ENCODE results near the gene SNIP1. TPM values are rescaled to one million over a fixed set of nuclear protein-coding genes. Genes with fewer than 3 reads are reported as not detected.

SNIP1 gene
- total RNA-seq, 1 experiment from 2014 or later: 15.1 TPM

GRCh38 chr1:37562984-37563383 is 8.9 kb upstream of the SNIP1 start:
- Histone ChIP-seq H3K79me2 (ENCODE audit: insufficient read depth, low read length) (no peaks in the 10 kb centered on the region), H3K14ac (ENCODE audit: insufficient read depth, low read length) (no peak overlapping the region), H2BK12ac (ENCODE audit: insufficient read length, low read depth, low read length) (no peak overlapping the region), H2BK15ac (ENCODE audit: low read depth, low read length) (no peak overlapping the region), H2BK5ac (ENCODE audit: insufficient read length, low read length) (no peak overlapping the region), H3K9me3 (ENCODE audit: control insufficient read depth, low read depth, low read length) (no peaks in the 10 kb centered on the region), H4K91ac (ENCODE audit: insufficient read length, low read depth, low read length) (no peak overlapping the region), H3K4ac (ENCODE audit: low read depth, low read length) (no peak overlapping the region), H4K8ac (replicated peaks; ENCODE audit: insufficient read length, low read depth, low read length) (no peak overlapping the region), H3K56ac (ENCODE audit: insufficient read length, low read depth, low read length) (no peak overlapping the region), H3K27me3 (ENCODE audit: insufficient read depth, low read length) (no peaks in the 10 kb centered on the region), H3K18ac (ENCODE audit: insufficient read length, low read depth, low read length) (no peak overlapping the region), H3K4me2 (ENCODE audit: insufficient read depth, insufficient read length, low read length) (no peak overlapping the region), H2BK120ac (ENCODE audit: low read depth, low read length, poor library complexity, severe bottlenecking) (no peak overlapping the region), H4K20me1 (ENCODE audit: control insufficient read depth, insufficient read depth, insufficient read length) (no peaks in the 10 kb centered on the region), H3K27ac (ENCODE audit: insufficient read length, low read depth, low read length) (no peak overlapping the region), H2AK5ac (ENCODE audit: insufficient read length, low read length) (no peak overlapping the region), H3K79me1 (ENCODE audit: insufficient read depth, low read depth, low read length, poor library complexity, severe bottlenecking) (no peaks in the 10 kb centered on the region), H3K4me1 (ENCODE audit: insufficient read depth, low read length) (no peaks in the 10 kb centered on the region), H4K5ac (ENCODE audit: insufficient read length, low read depth, low read length) (no peak overlapping the region), H3K23me2 (ENCODE audit: insufficient read length, low read depth, low read length, poor library complexity, severe bottlenecking) (no peaks in the 10 kb centered on the region), H3T11ph (ENCODE audit: low read length) (no peak overlapping the region), H2BK20ac (ENCODE audit: low read depth, low read length, poor library complexity, severe bottlenecking) (no peak overlapping the region), H3K9ac (ENCODE audit: extremely low read depth, insufficient read length, low read length) (no peak overlapping the region), H3K23ac (ENCODE audit: insufficient read length, low read depth, low read length) (no peak overlapping the region), H2AFZ (ENCODE audit: low read length) (no peak overlapping the region)
- Mint-ChIP-seq H3K4me1 (peaks cover 3 to 5% of the 10 kb centered on the region in 2 experiments), H3K36me3 (ENCODE audit: insufficient read depth in 1 of 3, low read depth in 3 of 3) (peaks cover 13 to 47% (median 36%) of the 10 kb centered on the region in 3 experiments; a peak in 6 of 7 replicates), H3K27ac (no peak overlapping the region), H3K9me3 (no peaks in the 10 kb centered on the region), H3K27me3 (ENCODE audit: low read depth) (no peaks in the 10 kb centered on the region), H3K4me3 (no peak overlapping the region)
- no peak for DNase-seq
- TF ChIP-seq CTCF (conservative IDR thresholded peaks at IDR 0.05): no peak
- WGBS (ENCODE audit: extremely low coverage, insufficient read length, low lambda C conversion rate): no CpG with 5 or more reads among the region's 1 CpG

Measured in H9 (cell line).